Measurements from ENCODE around the gene RFWD3. TPM values are rescaled to one million over a fixed set of nuclear protein-coding genes. Genes with fewer than 3 reads are reported as not detected.

RFWD3 gene
- total and polyA plus RNA-seq, 2 of the 8 experiments (the other 6 are each of a cell fraction or from before 2014, with no cell fraction given): 67.1 to 114 TPM

DNA sequence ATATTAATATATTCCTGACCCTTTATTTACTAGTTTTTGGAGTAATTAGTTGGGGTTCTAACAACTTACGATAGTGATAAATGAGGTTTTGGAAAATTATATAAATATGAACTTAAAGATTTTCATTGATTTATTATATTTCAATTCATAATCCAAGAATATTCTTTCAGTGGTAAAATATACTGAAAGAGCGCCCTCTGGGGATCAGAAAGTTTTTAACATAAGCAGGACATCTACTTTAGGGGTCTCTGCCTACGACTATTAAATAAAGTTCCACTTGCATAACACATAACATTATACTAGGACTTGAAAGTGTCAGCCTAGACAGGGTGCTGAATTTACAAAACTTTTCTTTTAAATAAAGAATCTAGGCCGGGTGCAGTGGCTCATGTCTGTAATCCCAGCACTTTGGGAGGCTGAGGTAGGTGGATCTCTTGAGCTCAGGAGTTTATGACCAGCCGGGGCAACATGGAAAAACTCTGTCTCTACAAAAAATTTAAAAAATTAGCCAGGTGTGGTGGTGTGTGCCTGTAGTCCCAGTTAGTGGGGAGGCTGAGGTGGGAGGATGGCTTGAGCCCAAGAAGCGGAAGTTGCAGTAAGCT lies 15.6 kb downstream of the RFWD3 start:
- H3K56ac ChIP-seq (replicated peaks; ENCODE audit: insufficient read length, low read depth, low read length): no peak overlapping the region
- TF ChIP-seq, protein P1, sequence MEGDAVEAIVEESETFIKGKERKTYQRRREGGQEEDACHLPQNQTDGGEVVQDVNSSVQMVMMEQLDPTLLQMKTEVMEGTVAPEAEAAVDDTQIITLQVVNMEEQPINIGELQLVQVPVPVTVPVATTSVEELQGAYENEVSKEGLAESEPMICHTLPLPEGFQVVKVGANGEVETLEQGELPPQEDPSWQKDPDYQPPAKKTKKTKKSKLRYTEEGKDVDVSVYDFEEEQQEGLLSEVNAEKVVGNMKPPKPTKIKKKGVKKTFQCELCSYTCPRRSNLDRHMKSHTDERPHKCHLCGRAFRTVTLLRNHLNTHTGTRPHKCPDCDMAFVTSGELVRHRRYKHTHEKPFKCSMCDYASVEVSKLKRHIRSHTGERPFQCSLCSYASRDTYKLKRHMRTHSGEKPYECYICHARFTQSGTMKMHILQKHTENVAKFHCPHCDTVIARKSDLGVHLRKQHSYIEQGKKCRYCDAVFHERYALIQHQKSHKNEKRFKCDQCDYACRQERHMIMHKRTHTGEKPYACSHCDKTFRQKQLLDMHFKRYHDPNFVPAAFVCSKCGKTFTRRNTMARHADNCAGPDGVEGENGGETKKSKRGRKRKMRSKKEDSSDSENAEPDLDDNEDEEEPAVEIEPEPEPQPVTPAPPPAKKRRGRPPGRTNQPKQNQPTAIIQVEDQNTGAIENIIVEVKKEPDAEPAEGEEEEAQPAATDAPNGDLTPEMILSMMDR (IDR thresholded peaks at IDR 0.05; ENCODE audit: control extremely low read depth in 1 of 3, insufficient read depth in 1 of 3, low read depth in 1 of 3, low read length in 3 of 3): peak in 1 of 3 experiments; percentile 29; a peak in 2 of 4 replicates
- no peak for TF ChIP-seq KDM5A (IDR thresholded peaks at IDR 0.05; ENCODE audit: low read length)
- ChIA-PET CTCF (ENCODE audit: partially characterized antibody) (interaction anchor here (0.6 to 2.2 kb wide), 24 partner anchors 8 to 211 kb away, joined by 3 to 13 read pairs (median 4); no protein-coding TSS in a partner anchor), POLR2A (ENCODE audit: partially characterized antibody) (interaction anchor here (0.8 to 2.0 kb wide), 8 partner anchors 9 to 175 kb away, joined by 3 to 7 read pairs (median 4); partner anchors contain the start of gene RFWD3)
- no peak overlapping the region for H4K5ac ChIP-seq (ENCODE audit: insufficient read length, low read depth, low read length)
- FAIRE-seq (no peak), DNase-seq (ENCODE audit: low read depth in 1 of 2, low spot score in 2 of 2) (no peak)
- no peak overlapping the region for H4K8ac ChIP-seq (ENCODE audit: extremely low read depth, insufficient read depth, low read length)
- H2BK20ac ChIP-seq (ENCODE audit: low read length): no peak overlapping the region
- peaks cover 3 to 72% of the 10 kb centered on the region in 2 experiments; a peak in 3 of 4 replicates for H3K79me2 ChIP-seq (ENCODE audit: control insufficient read depth in 1 of 2, insufficient read depth in 2 of 2, low read length in 2 of 2)
- no peak overlapping the region for H3K4ac ChIP-seq (replicated peaks; ENCODE audit: insufficient read length, low read depth, low read length)
- H2BK12ac ChIP-seq (ENCODE audit: low read depth, low read length): no peak overlapping the region
- no peak overlapping the region for H2BK120ac ChIP-seq (replicated peaks; ENCODE audit: low read depth, low read length)
- peaks cover 30 to 86% (median 60%) of the 10 kb centered on the region in 4 experiments for H3K36me3 ChIP-seq (ENCODE audit: control insufficient read depth in 2 of 4, insufficient read depth in 4 of 4, low read length in 3 of 4)
- no peak overlapping the region for H2AK5ac ChIP-seq (ENCODE audit: low read depth, low read length)
- no peak overlapping the region for H3K27ac ChIP-seq (ENCODE audit: low read depth, low read length)
- H3K79me1 ChIP-seq (ENCODE audit: low read depth, low read length): peaks cover 7% of the 10 kb centered on the region; the same call in 1 of the 2 replicates
- H2AFZ ChIP-seq (ENCODE audit: low read length): no peak overlapping the region
- H3K14ac ChIP-seq (ENCODE audit: insufficient read length): no peak overlapping the region
- H3K9ac ChIP-seq (replicated peaks in 1 of 4; ENCODE audit: extremely low read depth in 1 of 4, low read depth in 3 of 4, low read length in 3 of 4): no peak overlapping the region
- H3K18ac ChIP-seq (ENCODE audit: extremely low read depth, low read length): no peak overlapping the region
- no peaks in the 10 kb centered on the region for H3K4me1 ChIP-seq (replicated peaks in 1 of 4; ENCODE audit: control insufficient read depth in 3 of 4, insufficient read depth in 4 of 4, low read length in 3 of 4)
- no peak overlapping the region for H2BK15ac ChIP-seq (ENCODE audit: low read length)
- H3K4me3 ChIP-seq (ENCODE audit: extremely low read depth in 1 of 4, insufficient read depth in 2 of 4, low read depth in 3 of 4, low read length in 4 of 4): no peak overlapping the region
- no peak overlapping the region for H2BK5ac ChIP-seq (ENCODE audit: low read depth, low read length)
- no peaks in the 10 kb centered on the region for H3K9me3 ChIP-seq (ENCODE audit: insufficient read depth in 2 of 2, low read depth in 1 of 2, low read length in 1 of 2)
- no peaks in the 10 kb centered on the region for H3K23me2 ChIP-seq (ENCODE audit: low read depth, low read length)
- no peak overlapping the region for H3K4me2 ChIP-seq (ENCODE audit: insufficient read depth in 1 of 2, low read depth in 2 of 2, low read length in 2 of 2)
- no peak overlapping the region for H3K23ac ChIP-seq (ENCODE audit: insufficient read length)
- peaks cover 6 to 14% of the 10 kb centered on the region in 2 experiments for H4K20me1 ChIP-seq (replicated peaks in 1 of 2; ENCODE audit: control insufficient read depth in 1 of 2, insufficient read depth in 2 of 2, low read length in 2 of 2)
- WGBS, 2 experiments (ENCODE audit: extremely low coverage in 1 of 2, insufficient coverage in 1 of 2, insufficient read length in 1 of 2, insufficient replicate concordance in 2 of 2, low coverage in 1 of 2, low lambda C conversion rate in 2 of 2, missing lambda C conversion rate in 1 of 2): 84 to 100% methylated on average over 1 to 6 of the region's 6 CpGs
- no peaks in the 10 kb centered on the region for H3K27me3 ChIP-seq (replicated peaks in 1 of 4; ENCODE audit: control insufficient read depth in 3 of 4, extremely low read depth in 1 of 4, insufficient read depth in 3 of 4, low read length in 3 of 4)
- H4K91ac ChIP-seq (replicated peaks; ENCODE audit: insufficient read length, low read length): no peak overlapping the region

All from H1 (cell line).